ENCODE measurements around the gene JMJD1C.

- TF ChIP-seq SP1 (CRISPR knock-in tag; conservative IDR thresholded peaks at IDR 0.05) (no peak), MAX (CRISPR knock-in tag; IDR thresholded peaks at IDR 0.05) (no peak)
Observed at GRCh38 chr10:63456437-63457210, 9.2 kb downstream of the JMJD1C start.
